Activated CD4-positive, alpha-beta T cell treated with anti-CD3 and anti-CD28 coated beads, Interleukin-2, amount 50 U/mL, for 24 hours (primary cell): ENCODE results near the gene KIF5C.

Source experiments
- DNase-seq, 2 donors: peaks; one replicate each; pipeline ENCODE4 v3.0.0-alpha.2; 2020; ENCODE audit warnings: low read depth in 1 of 2, low spot score in 1 of 2

KIF5C gene

GRCh38 chr2:148922776-148923475 is 47.9 kb downstream of the KIF5C start:
- no peak for DNase-seq

DNA sequence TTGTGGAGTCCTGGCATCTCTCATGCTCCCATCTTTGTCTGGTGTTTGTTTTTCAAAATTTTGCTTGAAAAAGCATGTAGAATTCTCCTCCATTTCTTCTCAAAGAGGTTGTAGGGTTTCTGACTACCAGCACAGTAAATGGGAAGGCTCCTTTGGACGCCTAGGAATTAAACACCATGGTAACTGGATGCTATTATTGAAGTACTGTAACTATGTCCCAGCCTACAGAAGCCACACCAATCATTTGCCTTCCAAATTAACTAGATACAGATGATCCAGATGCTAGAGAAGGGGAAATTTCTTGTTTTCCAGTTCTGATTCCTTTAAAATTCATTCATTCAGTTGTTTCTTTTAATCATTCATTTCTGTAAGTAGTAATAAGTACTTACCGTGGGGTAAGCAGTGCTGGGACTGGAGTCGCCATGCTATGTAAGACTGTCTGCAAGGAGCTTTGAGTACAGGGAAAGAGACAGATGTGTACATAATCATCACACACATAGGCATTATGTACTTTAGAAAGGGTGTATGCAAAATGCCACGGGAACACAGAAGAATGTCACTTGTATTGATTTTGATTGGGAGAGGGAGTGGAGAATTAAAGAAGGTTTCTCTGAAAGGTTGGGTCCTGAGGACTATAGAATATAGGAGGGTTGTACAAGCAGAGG is 49.6 kb downstream of the KIF5C start:
- DNase-seq = no peak

DNA sequence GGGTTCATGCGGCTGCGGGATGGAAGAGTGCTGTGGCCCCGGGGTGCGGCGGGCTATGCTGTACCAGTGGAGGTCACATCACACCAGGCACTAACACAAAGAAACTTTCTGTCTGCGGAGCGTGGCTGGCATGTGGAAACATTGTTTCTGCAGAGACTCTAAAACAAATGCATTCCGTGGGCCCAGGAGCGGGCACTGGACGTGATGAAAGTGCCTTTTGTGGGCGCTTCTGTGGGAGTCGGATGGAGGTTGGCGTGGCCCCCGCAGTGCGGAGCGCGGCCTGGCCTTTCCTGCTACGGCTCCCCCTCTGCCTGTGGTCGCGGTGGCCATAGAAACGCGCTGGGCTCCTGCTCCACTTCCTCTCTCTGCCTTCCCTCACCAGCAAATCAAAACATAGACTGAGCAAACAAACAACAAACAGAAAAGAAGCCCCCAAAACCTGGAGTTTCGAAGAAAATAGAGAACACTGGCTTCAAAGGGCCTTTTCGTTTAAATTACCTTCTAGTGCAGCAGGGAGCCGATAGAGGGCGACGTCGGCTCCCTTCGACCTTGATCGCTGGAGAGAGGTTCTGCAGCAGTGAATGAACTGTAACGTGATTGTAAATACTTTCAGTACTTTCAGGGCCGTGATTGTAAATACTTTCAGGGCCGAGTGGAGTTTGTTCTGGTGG is 51.4 kb downstream of the KIF5C start:
- DNase-seq = peak; percentile 8 to 13

GRCh38 chr2:148926981-148927401 is 52.0 kb downstream of the KIF5C start:
- DNase-seq = no peak

GRCh38 chr2:148928395-148928794 is 53.4 kb downstream of the KIF5C start:
- no peak for DNase-seq

DNA sequence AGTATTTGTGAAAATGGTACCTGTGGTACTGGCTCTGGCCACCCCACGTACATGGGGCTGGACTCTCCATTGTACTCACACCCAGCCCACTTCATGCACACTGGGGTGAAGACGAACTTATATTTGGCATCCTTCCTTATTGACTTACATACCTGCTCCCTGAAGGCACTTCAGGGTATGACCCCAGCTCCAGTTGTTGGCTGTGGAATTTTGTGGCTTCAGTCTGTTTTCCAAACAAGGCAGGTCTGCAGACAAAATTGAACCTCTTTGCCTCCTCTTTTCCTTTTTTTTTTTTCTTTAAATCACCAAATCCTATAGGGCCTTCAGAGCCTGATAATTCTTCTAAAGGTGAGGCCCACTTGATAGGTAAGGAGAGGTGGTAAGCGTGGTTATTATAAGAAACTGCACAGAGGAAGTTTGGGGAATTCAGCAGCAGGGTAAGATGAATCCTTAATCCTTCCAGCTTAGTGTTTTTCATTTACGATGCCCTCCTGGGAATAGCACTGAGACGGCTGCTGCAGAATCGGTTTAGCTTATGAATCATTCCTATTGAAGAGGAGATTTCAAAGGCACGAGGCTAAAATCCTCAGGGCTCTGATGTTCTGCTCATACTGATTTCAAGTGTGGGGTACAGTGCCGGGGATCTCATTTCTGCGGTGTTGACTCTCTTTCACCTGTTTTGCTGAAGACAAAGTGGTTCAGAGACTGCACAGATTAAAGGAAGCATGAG is 55.2 kb downstream of the KIF5C start:
- no peak for DNase-seq

DNA sequence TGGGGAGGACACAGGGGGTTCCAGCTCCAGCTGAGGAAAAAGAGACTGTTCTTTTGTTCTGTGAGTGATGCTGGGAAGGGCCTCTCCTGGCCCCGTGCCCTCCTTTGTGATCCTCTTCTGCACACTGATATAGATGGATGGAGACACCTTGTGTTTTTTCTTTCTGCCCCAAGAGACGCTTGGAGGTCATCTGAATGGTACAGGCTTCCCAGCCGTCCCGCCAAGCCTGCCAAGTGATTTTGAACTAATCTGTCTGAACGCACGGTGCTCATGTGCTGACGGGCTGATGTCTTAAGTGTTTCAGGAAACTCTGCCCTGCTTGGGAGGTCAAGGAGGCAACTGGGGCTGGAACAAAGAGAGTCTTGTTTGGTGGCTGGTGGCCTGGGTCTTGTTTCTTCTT is 57.5 kb downstream of the KIF5C start:
- DNase-seq = no peak

GRCh38 chr2:148933456-148933855 is 58.4 kb downstream of the KIF5C start:
- no peak for DNase-seq

DNA sequence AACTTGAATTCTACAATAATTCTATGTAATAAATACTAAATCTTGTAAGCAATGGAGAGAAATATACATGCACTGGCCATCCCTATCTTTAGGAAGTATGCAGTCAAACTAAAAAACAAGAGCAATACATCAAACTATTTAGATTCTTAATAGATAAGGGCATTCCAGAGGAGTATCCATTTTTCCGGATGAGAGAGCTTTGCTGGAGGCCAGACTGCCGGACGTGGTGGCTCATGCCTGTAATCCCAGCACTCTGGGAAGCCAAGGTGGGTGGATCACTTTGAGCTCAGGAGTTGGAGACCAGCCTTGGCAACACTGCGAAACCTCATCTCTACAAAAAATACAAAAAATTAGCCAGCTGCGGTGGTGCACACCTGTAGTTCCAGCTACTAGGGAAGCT is 60.8 kb downstream of the KIF5C start:
- DNase-seq = no peak

GRCh38 chr2:148936857-148937450 is 61.9 kb downstream of the KIF5C start:
- DNase-seq = no peak

DNA sequence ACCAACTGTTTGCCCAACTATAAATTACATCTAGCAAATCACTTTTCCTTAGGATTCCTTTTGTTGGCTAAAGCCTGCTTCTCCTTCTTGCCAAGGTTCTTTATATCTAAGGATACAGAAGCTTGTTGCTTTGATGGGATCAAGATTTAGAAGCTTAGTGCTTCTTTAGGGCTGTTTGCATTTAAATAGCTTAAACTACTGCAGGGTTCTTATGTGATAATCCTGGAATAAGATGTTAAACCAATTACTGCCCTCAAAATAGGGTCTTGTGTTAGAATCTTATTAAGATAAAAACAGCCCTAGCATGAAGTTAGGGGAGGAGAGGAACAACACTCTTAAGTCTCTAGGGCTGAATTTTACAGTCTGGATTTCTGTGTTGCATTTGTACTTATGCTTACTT is 64.2 kb downstream of the KIF5C start:
- DNase-seq = no peak

- no peak for DNase-seq
These were observed 68.1 kb downstream of the KIF5C start for GRCh38 chr2:148943097-148943496.

GRCh38 chr2:148944536-148944935 is 69.5 kb downstream of the KIF5C start:
- DNase-seq = no peak

DNA sequence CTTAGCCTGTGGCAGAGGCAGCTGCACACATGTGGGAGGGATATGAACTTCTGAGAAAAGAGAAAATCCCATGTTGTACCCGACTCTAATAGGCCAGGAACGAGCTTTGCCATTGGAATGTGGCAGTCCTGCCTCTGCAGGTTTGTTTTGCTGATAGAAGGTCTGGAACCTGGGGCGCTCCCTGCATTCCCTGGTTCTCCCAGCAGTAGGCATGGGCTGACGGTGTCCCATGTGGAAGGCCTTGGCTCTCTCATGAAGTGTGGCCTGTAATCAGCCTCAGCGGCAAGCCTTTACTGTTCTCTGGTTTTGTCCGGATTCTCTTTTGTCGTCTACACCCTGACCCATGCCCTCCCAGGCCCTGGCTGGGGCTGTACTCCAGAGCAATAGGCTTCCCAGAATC is 72.3 kb downstream of the KIF5C start:
- no peak for DNase-seq

DNA sequence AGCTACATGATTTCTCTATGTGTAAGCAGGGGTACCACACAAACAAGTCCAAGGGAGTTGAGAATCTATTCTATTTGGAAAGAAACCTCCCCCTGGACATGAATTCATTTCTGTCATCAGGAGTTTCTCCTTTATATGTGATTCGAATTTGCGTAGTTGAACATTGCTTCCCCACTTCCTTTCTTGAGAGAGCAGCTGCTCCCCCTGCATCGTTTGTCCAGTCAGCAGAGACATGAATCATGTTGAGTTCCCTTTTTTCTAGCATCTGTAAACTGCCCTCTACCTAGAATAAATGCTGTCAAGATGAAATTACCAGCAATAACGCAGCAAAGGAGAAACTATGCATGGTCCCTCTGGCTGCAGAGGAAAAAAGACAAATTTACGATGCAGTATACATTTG is 73.8 kb downstream of the KIF5C start:
- no peak for DNase-seq

GRCh38 chr2:148949348-148949747 is 74.3 kb downstream of the KIF5C start:
- DNase-seq = no peak

DNA sequence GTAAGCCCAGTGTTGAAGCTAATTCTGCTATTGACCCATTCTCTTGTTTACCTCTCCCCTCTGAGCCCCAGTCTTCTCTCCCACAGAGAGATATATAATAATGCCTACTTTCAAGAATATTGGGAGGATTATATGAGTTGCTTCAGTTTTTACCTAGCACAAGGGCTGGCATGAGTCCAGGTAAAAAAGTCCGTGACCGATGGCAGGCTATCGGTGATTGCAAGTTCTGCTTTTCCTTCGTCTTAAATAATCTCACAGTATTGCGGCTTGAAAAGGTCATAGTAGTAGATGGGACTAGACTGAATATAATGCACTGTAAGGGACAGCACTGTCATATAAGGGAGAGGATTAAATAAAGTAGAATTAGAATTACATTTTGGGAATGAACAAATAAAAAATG is 77.6 kb downstream of the KIF5C start:
- DNase-seq = no peak

GRCh38 chr2:148953426-148953825 is 78.4 kb downstream of the KIF5C start:
- DNase-seq = no peak

DNA sequence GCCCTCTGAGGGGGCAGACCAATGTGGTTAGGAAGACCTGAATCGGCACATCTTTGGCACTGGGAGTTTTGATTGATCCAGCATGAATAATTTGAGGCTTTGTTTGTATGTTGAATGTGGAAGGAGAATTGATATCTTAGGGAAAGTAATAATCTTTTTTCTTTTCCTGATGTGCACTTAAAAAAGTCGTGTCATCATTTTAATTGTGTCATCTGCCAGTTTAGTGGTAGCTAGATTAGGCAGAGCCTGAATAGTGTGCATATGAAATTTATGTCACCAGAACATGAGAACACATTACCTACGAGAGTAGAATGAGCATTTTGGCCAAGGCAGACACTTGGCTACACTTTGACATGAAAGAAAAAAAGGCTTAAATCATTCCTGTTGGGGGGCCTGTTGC is 79.5 kb downstream of the KIF5C start:
- no peak for DNase-seq

- no peak for DNase-seq
These were observed 80.8 kb downstream of the KIF5C start for GRCh38 chr2:148955798-148956197.

DNA sequence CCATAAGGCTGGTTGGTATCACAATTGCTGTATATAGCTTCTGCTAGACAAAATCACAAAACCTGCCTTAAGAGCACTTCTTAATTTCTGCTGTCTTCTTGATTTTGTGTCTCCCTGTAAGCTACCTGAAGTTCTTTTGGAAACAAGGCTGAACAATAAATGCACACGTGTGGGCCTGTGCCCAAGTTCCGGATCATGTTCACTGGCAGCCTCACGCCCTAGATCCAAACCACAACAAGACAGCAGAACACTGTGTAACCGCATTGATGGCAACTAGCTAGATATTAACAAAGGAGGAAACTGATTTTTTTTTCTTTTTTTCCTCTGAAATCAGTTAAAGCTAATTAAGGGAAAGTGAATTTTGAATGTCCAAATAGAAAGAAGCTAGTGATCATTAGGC is 82.0 kb downstream of the KIF5C start:
- DNase-seq = no peak
